ENCODE measurements around the gene MLXIPL.
"Not testable (repeated sequence)": the region's sequence is repeated elsewhere in the genome, so short reads cannot be mapped to it uniquely, and the experiment has no call there.

The MLXIPL gene

DNA sequence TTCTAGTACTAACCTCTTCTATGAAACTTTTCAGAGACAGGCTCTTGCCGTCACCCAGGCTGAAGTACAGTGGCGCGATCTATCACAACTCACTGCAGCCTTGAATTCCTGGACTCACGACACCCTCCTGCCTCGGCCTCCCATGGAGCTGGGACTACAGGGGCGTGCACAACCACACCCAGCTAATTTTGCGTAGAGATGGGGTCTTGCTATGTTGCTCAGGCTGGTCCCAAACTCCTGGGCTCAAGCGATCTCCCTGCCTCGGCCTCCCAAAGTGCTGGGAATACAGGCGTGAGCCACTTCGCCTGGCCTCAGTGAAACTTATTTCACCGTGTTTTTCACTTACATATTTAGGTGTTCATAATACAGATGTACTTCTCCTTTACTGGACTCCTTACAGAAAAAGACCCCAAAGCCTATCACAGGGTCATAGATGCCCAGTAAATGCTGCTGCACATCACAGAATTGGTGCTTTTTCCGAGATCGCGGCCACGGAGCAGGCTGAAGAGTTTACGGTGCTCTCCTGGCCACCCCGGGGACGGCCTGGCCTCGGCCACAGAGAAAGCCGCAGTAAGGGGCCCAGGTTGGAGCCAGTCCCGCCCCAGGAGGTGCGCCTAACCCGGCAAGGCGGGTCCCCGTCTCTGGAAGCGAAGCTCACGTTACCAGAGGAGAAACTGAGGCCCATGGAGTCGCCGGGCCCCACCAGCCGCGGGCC lies 46.5 kb downstream of the MLXIPL start:
- no peak for DNase-seq

DNA sequence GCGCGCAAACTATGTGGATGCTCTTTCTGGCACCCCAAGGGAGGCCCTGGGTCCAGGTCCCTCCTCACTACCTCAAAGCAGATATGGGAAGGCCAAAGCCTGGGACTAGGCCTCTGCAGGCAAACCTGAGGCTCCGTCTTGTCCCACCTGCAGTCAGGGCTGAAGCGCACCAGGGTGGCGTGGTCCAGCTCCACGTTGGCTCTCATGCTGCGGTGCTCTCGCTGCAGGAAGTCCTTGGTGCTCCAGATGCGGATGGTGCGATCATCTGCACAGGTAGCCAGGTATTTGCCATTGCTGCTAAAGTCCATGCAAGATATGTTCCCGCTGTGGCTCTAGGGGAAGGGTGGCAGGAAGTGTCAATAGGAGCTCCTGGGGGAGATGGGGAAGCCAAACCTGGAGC lies 50.5 kb downstream of the MLXIPL start:
- no peak for DNase-seq

DNA sequence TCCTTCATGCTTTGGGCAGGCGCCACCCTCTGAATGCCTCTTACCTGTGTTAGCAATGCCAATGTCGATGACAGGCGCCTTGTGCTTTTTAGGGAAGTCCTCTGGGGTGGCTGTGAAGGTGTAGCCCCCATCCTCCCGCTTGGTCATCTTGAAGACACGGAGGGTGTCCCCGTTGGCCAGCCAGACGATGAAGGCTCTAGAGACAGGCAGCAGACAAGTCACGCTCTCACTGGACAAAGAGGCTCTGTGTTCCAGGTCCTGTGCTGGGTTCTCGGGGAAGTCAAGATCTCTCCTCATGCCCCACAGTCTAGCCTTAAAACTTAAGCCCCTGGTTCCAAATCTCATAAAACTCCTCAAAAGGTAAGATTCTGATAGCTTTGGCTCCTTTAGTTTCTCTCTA lies 51.0 kb downstream of the MLXIPL start:
- no peak for DNase-seq

DNA sequence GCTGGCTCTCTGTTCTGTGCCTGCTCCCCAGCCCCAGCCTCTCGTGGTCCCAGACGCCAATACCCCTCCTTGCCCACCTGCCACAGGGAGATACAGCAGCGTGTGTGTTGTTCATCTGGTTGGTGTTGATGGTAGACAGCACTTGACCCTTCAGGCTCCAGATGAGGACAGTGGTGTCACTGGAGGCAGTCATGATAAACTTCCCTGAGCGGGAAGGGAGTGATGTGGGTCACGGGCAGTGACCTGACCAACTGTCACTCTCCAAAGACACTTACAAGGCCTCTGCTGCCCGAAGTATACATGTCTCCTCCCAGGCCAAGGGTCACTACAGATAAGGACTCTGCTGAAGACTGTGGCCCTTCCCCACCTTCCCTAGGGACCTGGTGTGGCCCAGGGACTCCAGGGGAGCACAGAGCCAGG lies 51.5 kb downstream of the MLXIPL start:
- no peak for DNase-seq

DNA sequence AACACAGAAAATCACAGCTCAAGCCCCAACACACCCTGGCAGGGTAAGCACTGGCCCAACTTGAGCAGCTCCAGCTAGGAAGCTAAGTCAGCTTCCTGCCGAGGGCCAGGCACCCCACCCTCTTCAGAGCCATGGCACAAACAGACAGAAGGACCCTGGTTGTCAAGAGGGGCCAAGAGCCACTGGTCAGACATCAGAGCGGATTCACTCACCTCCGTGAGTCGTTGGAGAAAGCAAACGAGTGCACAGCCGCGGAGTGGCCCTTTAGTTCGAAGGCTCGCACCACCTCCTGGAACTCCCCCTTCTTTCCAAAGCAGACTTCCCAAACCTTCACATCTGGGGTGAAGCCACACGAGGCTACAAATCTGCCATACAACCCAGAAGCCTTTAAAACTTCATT lies 53.3 kb downstream of the MLXIPL start:
- DNase-seq, result no peak

DNA sequence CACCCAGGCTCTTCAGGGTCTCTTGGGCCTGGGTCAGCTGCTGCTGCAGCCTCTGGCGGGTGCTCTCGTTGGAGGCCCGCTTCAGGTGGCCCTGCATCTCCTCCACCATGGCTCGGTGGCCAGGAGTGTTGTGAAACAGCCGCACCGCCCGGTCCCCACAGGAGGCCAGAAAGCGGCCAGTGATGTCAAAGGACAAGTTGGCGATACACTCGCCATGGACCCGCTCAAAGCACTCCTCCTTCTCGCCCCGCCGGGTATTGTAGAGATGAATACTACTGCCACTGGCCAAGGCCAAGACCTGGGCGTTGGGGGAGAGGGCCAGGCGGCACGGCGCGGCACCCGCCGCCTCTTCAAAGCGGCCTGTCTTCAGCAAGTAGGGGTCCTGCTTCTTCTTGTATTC lies 53.8 kb downstream of the MLXIPL start:
- no peak for DNase-seq

DNA sequence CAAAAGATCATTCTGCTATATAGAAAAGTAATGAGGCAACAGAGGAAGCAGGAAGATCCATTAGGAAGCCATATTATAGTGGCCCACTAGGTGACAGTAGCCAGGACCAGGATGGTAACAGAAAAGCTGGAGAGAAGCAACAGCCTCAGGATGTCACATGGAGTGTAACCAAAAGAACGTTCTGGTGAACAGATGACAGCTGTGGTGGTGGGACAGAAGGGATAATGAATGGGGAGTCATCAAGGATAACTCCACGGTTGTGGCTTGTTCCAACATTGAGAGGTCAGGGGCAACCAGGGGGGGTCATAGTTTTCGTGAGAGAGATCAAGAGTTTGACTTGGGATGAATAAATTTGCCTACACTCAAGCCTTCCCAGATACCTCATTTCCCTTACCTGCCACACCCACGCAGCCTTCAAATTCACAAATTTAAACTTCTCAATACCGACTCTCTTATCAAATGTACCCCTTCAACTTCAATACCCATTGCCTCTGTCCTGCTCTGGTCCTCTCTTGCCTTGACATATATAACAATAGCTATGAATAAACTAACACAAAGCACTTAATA lies 55.2 kb downstream of the MLXIPL start:
- DNase-seq, result no peak

DNA sequence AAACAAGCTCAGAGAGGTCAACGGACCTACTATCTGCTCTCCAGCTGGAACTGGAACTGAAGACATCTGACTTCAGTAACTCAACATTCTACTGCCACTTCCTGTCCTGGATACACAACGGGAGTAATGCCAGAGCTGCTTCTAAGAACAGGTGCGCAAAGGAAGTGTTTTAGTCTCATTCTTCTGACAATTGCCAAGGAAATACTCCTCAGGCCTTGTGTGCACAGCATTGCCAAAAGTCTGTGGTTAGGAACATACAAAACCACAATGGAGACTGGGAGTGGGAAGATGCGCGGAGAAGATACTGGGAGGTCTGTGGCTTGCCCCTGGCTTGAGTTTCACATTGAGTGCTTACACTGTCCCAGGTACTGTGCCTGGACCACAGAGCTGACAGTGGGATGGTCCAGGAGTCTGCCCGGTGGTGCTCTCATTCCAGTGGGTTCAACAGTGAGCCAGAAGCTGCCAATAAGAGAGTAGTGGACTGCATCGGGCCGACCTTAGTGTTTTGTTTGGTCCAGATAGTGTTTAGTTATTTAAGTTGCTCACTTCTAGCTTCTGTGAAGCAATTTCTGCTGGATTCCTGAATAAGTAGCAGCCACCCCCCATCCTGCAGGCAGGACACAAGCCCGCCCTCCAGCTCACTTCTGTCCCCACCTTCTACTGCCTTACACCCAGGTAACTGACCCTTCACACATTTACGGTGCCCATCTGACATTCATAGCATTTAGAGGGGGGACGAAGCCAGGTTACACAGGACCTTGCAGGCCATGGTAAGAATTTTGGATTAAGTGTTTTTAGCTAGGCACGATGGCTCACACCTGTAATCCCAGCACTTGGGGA lies 56.3 kb downstream of the MLXIPL start:
- no peak for DNase-seq

DNA sequence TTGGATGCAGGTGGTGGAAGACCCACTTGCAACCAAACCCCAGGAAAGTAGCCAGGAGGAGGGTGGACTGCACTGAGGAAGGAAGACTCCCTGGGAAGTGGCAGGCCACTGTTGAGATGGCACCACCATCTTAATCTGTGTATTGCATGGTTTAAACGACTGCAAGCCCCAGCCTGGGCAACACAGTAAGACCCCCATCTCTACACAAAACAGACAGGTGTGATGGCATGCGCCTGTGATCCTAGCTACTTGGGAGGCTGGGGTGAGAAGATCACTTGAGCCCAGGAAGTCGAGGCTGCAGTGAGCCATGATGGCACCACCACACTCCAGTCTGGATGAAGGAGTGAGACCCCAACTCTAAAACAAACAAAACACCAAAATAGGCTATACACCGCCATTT lies 57.2 kb downstream of the MLXIPL start:
- DNase-seq, result no peak

DNA sequence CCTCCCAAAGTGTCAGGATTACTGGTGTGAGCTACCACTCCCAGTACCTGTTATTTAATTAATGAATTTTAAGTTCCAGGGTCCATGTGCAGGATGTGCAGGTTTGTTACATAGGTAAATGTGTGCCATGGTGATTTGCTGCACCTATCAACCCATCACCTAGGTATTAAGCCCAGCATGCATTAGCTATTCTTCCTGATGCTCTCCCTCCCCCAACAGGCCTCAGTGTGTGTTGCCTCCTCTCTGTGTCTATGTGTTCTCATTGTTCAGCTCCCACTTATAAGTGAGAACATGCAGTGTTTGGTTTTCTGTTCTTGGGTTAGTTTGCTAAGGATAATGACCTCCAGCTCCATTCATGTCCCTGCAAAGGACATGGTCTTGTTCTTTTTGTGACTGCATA lies 57.9 kb downstream of the MLXIPL start:
- not testable (repeated sequence) for DNase-seq

DNA sequence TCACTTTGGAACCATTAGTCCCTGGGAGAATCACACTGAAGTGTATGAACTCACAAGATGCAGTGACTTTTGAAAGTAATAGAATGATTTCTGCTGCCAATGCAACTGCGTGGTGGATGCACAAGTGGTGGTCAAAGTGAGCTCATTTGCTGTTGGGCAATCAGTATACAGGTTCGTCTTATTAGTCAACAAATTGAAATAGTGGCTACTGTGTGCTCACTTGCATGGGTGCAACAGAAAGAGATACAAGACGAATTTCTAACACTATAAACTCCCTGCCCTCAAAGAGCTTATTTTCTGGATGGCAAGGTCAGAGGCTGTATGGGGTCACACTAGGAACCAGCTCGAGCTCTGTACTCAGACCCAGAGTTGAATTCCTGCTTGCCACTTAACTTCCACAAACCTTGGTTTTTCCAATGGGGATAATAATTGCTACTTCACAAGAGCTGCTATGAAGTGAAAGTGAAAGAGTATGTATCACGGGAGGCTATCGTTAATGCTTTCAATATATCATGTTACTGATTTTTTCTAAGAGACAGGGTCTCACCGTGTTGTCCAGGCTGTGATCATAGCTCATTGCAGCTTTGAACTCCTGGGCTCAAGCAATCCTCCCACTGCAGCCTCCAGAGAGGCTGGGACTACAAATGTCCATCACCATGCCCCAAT lies 58.5 kb downstream of the MLXIPL start:
- DNase-seq, result no peak

DNA sequence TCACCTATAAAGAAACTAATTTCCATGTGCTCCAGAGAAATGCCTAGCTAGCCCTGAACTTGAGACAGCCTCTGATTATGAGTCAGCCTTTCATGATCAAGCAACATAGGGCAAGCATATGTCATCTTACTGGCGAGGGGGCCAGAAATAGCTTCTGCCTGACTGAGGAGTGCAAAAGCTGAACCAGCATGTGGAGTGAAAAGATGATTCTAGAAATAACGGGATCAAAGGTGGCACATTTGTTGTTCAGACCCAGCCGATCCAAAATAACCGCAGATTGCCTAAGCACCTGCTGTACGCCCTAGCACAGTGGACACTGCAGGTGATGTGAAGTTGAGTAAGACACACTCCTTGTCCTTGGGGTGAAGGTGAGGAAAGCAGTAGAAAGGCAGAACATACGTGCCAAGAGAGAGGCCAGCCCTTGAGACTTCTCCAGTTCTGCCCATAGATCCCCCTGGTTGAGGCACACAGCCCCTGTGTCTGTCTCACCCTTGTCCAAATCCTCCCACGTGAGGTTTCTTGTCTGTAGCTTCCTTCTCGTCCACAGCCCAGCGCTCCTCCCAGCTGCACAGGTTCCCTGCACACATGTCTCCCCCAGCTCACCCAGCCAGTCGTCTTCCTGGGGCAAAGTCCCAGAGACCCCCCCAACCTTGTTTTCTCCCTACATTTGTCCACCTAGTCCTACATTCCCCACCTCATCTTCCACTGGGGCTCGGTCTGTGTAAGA lies 64.0 kb downstream of the MLXIPL start:
- no peak for DNase-seq

DNA sequence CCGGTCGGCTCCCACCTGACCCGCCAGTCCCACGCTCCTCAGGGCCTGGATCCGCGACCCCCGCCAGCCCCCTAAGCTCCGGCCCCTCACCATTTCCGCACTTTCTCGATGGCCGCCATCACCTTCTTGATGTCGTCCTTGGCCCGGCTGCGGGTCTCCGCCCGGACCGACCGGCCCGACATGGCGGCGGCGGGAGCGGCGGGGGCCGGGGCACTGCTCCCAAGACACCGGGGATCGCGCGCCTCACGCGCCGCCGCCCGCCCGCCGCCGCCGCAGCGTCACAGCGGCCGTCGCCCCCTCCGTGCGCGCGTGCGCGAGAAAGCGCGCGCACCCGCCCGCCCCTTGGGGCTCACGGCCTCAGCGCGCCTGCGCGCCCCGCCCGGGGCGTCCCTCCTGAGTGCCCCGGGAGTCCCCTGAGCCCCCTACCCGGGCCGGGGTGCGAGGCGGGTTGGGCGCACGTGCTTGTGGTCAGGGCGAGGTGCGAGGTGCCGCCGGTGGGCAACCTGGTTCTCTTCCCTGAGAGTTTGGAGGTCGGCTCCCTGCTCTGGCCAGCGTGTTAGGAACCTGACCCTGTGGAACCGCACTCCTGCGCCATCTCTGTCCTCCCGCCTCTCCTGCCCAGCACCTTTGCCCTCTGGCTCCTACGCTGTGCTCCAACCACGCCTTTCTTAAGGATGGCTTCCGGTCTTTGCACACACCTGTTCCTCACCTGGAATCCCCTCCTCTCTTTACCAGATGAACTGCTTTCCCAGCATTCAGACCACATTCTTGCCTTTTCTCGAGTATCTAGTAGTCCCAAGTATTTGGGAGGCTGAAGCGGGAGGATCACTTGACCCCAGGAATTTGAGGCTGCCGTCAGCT lies 66.7 kb downstream of the MLXIPL start, which contains the start of gene BCL7B:
TSS of gene BCL7B (minus strand) at position 294 of the 861 bp plus-strand sequence. CDS start at position 182, 112 bp downstream.
- peak; percentile 64 for DNase-seq

DNA sequence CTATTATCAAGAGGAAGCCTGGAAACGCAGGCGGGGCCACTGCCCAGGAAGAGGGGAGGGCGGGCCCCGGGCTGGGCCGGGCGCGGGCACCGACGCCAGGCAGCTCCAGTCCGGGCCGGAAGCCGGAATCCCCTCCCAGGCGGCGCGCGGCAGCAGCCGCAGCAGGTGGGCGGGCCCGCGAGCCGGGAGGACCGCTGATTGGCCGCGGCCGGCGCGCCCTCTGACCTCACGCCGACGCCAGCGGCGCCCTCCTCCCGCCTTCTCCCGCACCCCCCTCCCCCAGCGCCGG lies 67.3 kb downstream of the MLXIPL start:
- DNase-seq, result peak; percentile 86

DNA sequence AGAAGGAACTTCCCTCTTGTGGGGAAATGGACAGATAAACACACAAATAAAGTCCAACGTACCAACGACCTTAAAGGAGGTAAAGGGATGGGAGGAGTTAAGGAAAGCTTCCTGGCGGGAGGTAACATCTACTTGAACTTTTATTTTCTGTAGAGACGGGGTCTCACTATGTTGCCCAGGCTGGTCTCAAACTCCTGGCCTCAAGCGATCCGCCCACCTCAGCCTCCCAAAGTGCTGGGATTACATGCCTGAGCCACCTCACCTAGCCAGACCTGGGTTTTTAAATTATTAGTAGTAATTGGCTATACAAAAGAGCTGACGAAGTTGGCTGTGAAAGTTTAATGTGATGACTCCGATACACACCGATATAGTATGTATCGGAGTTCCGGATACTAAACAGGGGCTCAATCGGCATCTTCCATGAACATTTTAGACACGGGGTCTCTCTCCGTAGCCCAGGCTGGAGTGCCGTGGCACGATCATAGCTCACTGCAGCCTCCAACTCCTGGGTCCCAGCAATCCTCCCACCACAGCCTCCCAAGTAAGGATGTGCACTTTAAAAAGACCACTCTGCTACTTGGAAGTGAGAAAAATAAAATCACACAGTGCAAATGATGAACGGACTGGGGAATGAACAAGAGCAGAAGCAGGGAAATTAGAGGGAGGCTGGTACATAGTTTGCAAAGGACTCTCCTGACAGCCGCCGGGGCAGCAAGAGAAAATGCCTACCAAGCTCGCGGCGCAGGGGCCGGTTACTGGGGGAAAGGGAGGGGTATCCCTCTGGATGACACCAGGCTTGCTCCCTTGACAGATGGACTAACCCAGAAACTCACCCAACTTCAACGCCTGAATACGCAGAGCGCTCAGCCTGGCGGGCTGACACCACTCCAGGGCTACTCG lies 67.9 kb downstream of the MLXIPL start:
- DNase-seq, result no peak

DNA sequence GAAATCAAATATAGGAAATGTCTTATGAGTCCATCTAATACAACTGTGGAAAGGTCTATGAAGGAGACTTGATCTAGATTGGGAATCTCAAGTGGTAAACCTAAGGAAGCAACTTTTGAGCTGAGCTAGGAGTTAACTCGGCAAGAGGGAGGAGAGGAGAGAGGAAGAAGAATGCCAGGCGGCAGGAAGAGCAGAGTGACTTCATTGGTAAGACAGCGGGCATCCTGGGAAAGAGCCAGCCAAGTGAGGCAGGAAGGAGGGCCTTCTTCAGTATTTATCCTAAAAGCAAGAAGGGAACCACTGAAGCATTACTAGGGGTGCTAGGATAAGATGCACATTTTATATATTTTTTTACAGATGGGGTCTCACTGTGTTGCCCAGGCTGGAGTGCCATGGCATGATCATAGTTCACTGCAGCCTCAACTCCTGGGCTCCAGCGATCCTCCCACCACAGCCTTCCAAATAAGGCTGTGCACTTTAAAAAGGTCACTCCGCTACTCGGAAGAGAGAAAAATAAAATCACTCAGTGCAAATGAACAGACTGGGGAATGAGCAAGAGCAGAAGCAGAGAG lies 68.8 kb downstream of the MLXIPL start:
- no peak for DNase-seq

DNA sequence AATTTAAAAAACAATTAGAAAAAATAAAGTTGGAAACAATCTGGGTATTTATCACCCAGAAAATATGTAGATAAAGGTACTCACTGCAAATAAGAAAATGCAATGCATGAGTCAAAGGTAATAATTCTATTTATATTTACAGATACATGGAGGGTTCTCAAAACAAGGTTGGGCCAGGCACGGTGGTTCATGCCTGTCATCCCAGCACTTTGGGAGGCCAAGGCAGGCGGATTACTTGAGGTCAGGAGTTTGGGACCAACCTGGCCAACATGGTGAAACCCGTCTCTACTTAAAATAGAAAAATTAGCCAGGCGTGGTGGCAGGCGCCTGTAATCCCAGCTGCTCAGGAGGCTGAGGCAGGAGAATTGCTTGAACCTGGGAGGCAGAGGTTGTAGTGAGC lies 74.2 kb downstream of the MLXIPL start:
- DNase-seq, result not testable (repeated sequence)

DNA sequence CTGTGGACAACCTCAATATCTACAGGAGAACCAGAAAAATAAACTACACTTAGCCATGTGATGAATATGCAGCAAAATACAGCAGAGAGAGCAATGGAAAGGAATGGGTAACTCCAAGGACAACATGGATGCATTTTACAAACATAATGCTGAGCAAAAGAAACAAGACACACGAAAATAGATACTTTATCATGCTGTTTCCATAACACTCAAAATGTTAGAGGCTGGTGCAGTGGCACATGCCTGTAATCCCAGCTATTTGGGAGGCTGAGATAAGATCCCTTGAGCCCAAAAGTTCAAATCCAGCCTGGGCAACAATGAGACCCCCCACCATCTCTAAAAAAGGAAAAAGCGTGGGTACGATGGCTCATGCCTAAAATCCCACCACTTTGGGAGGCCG lies 75.1 kb downstream of the MLXIPL start:
- DNase-seq, result no peak

DNA sequence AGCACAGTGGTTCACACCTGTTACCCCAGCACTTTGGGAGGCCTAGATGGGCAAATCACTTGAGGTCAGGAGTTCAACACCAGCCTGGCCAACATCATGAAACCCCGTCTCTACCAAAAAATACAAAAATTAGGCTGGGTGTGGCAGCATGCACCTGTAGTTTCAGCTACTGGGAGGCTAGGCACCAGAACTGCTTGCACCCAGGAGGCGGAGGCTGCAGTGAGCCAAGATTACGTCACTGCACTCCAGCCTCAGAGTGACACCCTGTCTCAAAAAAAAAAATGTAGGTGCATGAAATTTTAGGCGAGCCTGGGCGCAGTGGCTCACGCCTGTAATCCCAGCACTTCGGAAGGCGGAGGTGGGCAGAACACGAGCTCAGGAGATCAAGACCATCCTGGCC lies 76.5 kb downstream of the MLXIPL start:
- DNase-seq, result no peak

DNA sequence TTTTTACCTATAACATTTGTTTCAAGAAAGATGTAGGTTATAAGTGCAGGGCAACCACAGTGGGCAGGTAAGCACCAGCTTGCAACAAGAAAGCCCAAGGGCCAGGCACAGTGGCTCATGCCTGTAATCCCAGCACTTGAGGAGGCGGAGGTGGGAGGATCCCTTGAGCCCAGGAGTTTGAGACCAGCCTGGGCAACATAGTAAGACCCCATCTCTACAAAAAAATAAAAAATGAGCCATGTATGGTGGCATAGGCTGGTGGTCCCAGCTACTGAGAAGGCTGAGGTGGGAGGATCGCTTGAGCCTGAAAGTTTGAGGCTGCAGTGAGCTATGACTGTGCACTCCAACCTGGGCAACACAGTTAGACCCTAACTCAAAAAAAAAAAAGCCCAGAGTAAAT lies 79.6 kb downstream of the MLXIPL start:
- no peak for DNase-seq
